GM12891 (cell line): Measurements from ENCODE around the gene SRSF7.

ENCODE experiments used
- DNase-seq: peaks from one replicate; pipeline ENCODE4 v3.0.0; 2011; ENCODE audit warnings: low spot score; ENCODE audit not compliant: insufficient read length
- FAIRE-seq: peaks from 2 replicates; lab custom pipeline; 2011; peaks lifted over from hg19 to GRCh38; lab: Jason Lieb, UNC
- PAX5 ChIP-seq: IDR thresholded peaks from 2 replicates; pipeline ENCODE4 v1.6.1; 2011; ENCODE audit warnings: low read length, moderate library complexity, mild to moderate bottlenecking; ENCODE audit not compliant: insufficient read depth, severe bottlenecking
- POLR2A ChIP-seq: IDR thresholded peaks from 2 replicates; pipeline ENCODE4 v1.6.1; 2011; ENCODE audit warnings: low read depth, low read length, control low read depth
- POLR2AphosphoS5 ChIP-seq: IDR thresholded peaks from 2 replicates; pipeline ENCODE4 v1.6.1; 2011; ENCODE audit warnings: low read depth, low read length, control low read depth
- POU2F2 ChIP-seq: IDR thresholded peaks from 2 replicates; pipeline ENCODE4 v1.6.1; 2011; ENCODE audit warnings: low read depth, mild to moderate bottlenecking, control low read depth, low read length, moderate library complexity
- SPI1 ChIP-seq: IDR thresholded peaks from 2 replicates; pipeline ENCODE4 v1.6.1; 2011; ENCODE audit warnings: low read depth, low read length, control low read depth
- TAF1 ChIP-seq: IDR thresholded peaks from 2 replicates; pipeline ENCODE4 v1.6.1; 2011; ENCODE audit warnings: low read depth, low read length, control low read depth

Gene SRSF7

GRCh38 chr2:38697116-38697840 lies 53.9 kb downstream of the SRSF7 start:
- TF ChIP-seq POLR2AphosphoS5 (no peak), PAX5 (no peak), SPI1 (no peak), TAF1 (no peak), POLR2A (no peak), POU2F2 (no peak)
- no peak for FAIRE-seq
- no peak for DNase-seq
